Measurements from ENCODE around the gene DIP2B. TPM values are rescaled to one million over a fixed set of nuclear protein-coding genes. Genes with fewer than 3 reads are reported as not detected.

The DIP2B gene
- polyA plus RNA-seq, 3 donors = 3.5 to 12.3 (median 6.5) TPM

DNA sequence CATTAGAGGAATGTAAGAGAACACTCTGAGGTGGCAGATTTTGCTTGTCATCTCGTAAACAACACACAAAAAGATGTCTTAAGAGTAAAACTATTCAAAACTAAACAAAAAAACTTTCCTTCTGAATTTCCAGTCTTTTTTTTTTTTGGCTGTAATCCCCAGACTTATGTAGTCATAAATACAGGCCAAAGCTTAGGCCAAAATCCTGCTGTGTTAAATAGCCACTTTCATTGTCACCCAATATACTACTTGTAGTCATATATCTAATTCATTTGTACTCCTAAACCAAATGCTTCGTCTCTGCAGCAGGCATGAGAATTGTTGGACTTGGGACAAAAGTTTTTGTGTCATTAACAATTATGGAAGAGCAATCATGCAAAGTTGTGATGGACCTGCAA is 155.6 kb downstream of the DIP2B start:
- peaks cover 38% of the 10 kb centered on the region for H4K20me1 ChIP-seq (ENCODE audit: insufficient read depth, low read length)
- Mint-ChIP-seq H3K27ac (no peak overlapping the region), H3K4me3 (no peak overlapping the region), H3K4me1 (peaks cover 1% of the 10 kb centered on the region), H3K9me3 (no peaks in the 10 kb centered on the region), H3K27me3 (ENCODE audit: low read depth in 3 of 3) (no peaks in the 10 kb centered on the region), H3K36me3 (peaks cover 29 to 43% of the 10 kb centered on the region in 2 donors)
- H3K4me3 ChIP-seq (replicated peaks in 1 of 3; ENCODE audit: low read depth in 2 of 3, low read length in 3 of 3) = no peak overlapping the region
- H3K27ac ChIP-seq (ENCODE audit: low read depth in 1 of 2, low read length in 2 of 2) = no peak overlapping the region
- H2AFZ ChIP-seq (ENCODE audit: insufficient read depth, low read depth, low read length, poor library complexity, severe bottlenecking) = no peak overlapping the region
- no CpG with 5 or more reads among the region's 2 CpGs for WGBS (ENCODE audit: insufficient coverage)
- H3K36me3 ChIP-seq (replicated peaks in 1 of 2; ENCODE audit: control insufficient read depth in 1 of 2, insufficient read depth in 2 of 2, low read length in 2 of 2) = peaks cover 23 to 48% of the 10 kb centered on the region in 2 donors
- H3K27me3 ChIP-seq (ENCODE audit: control insufficient read depth in 2 of 2, insufficient read depth in 2 of 2, low read length in 2 of 2) = no peaks in the 10 kb centered on the region
- H3K4me2 ChIP-seq (replicated peaks; ENCODE audit: extremely low read depth, low read length, poor library complexity, severe bottlenecking) = no peak overlapping the region
- intact Hi-C loops (cut with micrococcal nuclease) = no loop called here
- H3K9me3 ChIP-seq (replicated peaks in 1 of 2; ENCODE audit: control insufficient read depth in 1 of 2, insufficient read depth in 1 of 2, low read length in 2 of 2) = no peaks in the 10 kb centered on the region
- no peak overlapping the region for H3K9ac ChIP-seq (ENCODE audit: insufficient read depth, low read length, poor library complexity, severe bottlenecking)
- peaks cover 6% of the 10 kb centered on the region for H3K79me2 ChIP-seq (ENCODE audit: insufficient read depth, low read length)
- no peak for DNase-seq
- TF ChIP-seq, protein P1, sequence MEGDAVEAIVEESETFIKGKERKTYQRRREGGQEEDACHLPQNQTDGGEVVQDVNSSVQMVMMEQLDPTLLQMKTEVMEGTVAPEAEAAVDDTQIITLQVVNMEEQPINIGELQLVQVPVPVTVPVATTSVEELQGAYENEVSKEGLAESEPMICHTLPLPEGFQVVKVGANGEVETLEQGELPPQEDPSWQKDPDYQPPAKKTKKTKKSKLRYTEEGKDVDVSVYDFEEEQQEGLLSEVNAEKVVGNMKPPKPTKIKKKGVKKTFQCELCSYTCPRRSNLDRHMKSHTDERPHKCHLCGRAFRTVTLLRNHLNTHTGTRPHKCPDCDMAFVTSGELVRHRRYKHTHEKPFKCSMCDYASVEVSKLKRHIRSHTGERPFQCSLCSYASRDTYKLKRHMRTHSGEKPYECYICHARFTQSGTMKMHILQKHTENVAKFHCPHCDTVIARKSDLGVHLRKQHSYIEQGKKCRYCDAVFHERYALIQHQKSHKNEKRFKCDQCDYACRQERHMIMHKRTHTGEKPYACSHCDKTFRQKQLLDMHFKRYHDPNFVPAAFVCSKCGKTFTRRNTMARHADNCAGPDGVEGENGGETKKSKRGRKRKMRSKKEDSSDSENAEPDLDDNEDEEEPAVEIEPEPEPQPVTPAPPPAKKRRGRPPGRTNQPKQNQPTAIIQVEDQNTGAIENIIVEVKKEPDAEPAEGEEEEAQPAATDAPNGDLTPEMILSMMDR (IDR thresholded peaks at IDR 0.05) = no peak
- H3K4me1 ChIP-seq (ENCODE audit: control insufficient read depth in 1 of 2, insufficient read depth in 2 of 2, low read length in 2 of 2) = no peaks in the 10 kb centered on the region

DNA sequence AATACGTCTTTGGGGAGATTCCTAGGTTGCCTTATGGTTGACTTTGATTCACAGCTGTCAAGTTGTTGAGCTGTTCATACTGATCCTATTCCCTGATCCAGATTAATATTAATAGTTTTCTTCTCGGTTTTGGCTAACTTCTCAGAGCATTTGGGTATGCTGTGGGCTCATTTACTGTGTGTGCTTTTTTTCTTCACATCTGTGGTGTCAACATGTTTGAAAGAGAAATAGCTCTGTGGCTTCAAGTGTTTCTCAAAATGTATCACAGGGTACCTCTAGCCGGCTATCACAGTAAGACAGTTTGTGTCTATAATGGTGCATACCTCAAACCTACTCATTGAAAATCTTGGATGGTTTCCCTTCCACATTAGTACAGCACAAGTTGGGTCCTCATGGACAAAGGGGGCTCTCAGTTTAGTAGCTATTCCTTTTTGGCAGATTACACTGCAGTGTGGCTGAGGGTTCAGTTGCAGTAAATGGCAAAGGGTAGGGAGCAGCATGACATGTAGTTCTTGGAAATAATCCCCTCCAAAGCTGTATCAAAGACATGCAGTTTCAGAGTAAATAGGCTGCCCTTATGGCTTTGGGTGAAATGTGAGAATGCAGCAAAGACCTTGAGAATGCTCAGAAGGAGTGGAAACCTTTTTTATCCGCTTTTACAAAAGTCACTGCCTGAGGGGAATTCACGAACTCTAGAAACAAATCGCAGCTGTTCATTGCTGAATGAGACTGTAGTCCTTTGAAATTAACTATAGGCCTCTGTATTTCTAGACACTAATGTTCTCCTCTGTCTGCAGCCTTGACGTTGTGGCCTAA is 156.7 kb downstream of the DIP2B start:
- intact Hi-C loops (cut with micrococcal nuclease) = no loop called here
- peaks cover 29 to 47% of the 10 kb centered on the region in 2 donors for H3K36me3 Mint-ChIP-seq
- no peak overlapping the region for H3K4me3 ChIP-seq (replicated peaks in 1 of 3; ENCODE audit: low read depth in 2 of 3, low read length in 3 of 3)
- H3K27ac ChIP-seq (ENCODE audit: low read depth in 1 of 2, low read length in 2 of 2) = no peak overlapping the region
- WGBS (ENCODE audit: insufficient coverage) = no CpG with 5 or more reads among the region's 7 CpGs
- H3K27me3 ChIP-seq (ENCODE audit: control insufficient read depth in 2 of 2, insufficient read depth in 2 of 2, low read length in 2 of 2) = no peaks in the 10 kb centered on the region
- H3K27me3 Mint-ChIP-seq (ENCODE audit: low read depth in 3 of 3) = no peaks in the 10 kb centered on the region
- no peak overlapping the region for H3K4me3 Mint-ChIP-seq
- TF ChIP-seq, protein P1 (IDR thresholded peaks at IDR 0.05) = no peak
- no peaks in the 10 kb centered on the region for H3K4me1 ChIP-seq (ENCODE audit: control insufficient read depth in 1 of 2, insufficient read depth in 2 of 2, low read length in 2 of 2)
- DNase-seq = no peak
- H4K20me1 ChIP-seq (ENCODE audit: insufficient read depth, low read length) = peaks cover 39% of the 10 kb centered on the region
- peaks cover 1% of the 10 kb centered on the region for H3K4me1 Mint-ChIP-seq
- H3K79me2 ChIP-seq (ENCODE audit: insufficient read depth, low read length) = peaks cover 6% of the 10 kb centered on the region
- H3K4me2 ChIP-seq (replicated peaks; ENCODE audit: extremely low read depth, low read length, poor library complexity, severe bottlenecking) = no peak overlapping the region
- H3K9me3 ChIP-seq (replicated peaks in 1 of 2; ENCODE audit: control insufficient read depth in 1 of 2, insufficient read depth in 1 of 2, low read length in 2 of 2) = no peaks in the 10 kb centered on the region
- H3K9me3 Mint-ChIP-seq = no peaks in the 10 kb centered on the region
- peaks cover 23 to 48% of the 10 kb centered on the region in 2 donors for H3K36me3 ChIP-seq (replicated peaks in 1 of 2; ENCODE audit: control insufficient read depth in 1 of 2, insufficient read depth in 2 of 2, low read length in 2 of 2)
- no peak overlapping the region for H2AFZ ChIP-seq (ENCODE audit: insufficient read depth, low read depth, low read length, poor library complexity, severe bottlenecking)
- H3K9ac ChIP-seq (ENCODE audit: insufficient read depth, low read length, poor library complexity, severe bottlenecking) = no peak overlapping the region
- no peak overlapping the region for H3K27ac Mint-ChIP-seq

Measured in CD14-positive monocyte (primary cell).